Calu3 (cell line): ENCODE results near the gene NKG7. TPM values are rescaled to one million over a fixed set of nuclear protein-coding genes. Genes with fewer than 3 reads are reported as not detected.

Source experiments
- BruUV-seq: library from RNA; stranded (reverse); fragments of 400-500 nt; replicated peaks from 2 replicates; lab custom pipeline; 2021; lab: Mats Ljungman, UMichigan
- CTCF ChIA-PET: fragments of 300-600 bp; sonication (Branson Sonifier 250); formaldehyde crosslinking; loops from one replicate; lab custom pipeline; 2022; ENCODE audit warnings: antibody characterized with exemption; lab: Charles Lee
- DNase-seq: peaks from one replicate; pipeline ENCODE4 v3.0.0; 2022
- H3K27ac Mint-ChIP-seq: one replicate; pipeline ENCODE4 v1.8.0; 2022; ENCODE audit warnings: mixed read lengths; ENCODE audit not compliant: unreplicated experiment
- H3K27me3 Mint-ChIP-seq: one replicate; pipeline ENCODE4 v1.8.0; 2022; ENCODE audit warnings: mixed read lengths; ENCODE audit not compliant: unreplicated experiment
- H3K36me3 Mint-ChIP-seq: one replicate; pipeline ENCODE4 v1.8.0; 2022; ENCODE audit warnings: mild to moderate bottlenecking, moderate library complexity, mixed read lengths; ENCODE audit not compliant: insufficient read depth, unreplicated experiment
- H3K4me1 Mint-ChIP-seq: one replicate; pipeline ENCODE4 v1.8.0; 2022; ENCODE audit warnings: mild to moderate bottlenecking, low read depth, mixed read lengths; ENCODE audit not compliant: unreplicated experiment
- H3K4me3 Mint-ChIP-seq: one replicate; pipeline ENCODE4 v1.8.0; 2022; ENCODE audit warnings: mild to moderate bottlenecking, low read depth, moderate library complexity, mixed read lengths; ENCODE audit not compliant: unreplicated experiment
- H3K9me3 Mint-ChIP-seq: one replicate; pipeline ENCODE4 v1.8.0; 2022; ENCODE audit warnings: low read depth, mixed read lengths; ENCODE audit not compliant: unreplicated experiment
- CTCF ChIP-seq: fragments of 200-600 bp; IDR thresholded peaks from one replicate; pipeline ENCODE4 v1.8.0; 2022; ENCODE audit warnings: antibody characterized with exemption; ENCODE audit not compliant: unreplicated experiment
- intact Hi-C: fragments of 100-400 bp; cut with micrococcal nuclease; formaldehyde crosslinking; loops from one replicate; pipeline ENCODE4 v1.10.0; 2022; ENCODE audit not compliant: unreplicated experiment
- total RNA-seq: library from RNA; stranded (reverse); gene quantifications from 2 replicates; pipeline ENCODE4 v1.2.3, GENCODE V29; 2022

NKG7 gene
- total RNA-seq, 1 experiment from 2014 or later, result not detected

- peaks cover 27% of the 10 kb centered on the region for H3K36me3 Mint-ChIP-seq
- H3K4me3 Mint-ChIP-seq, result peak overlapping the region; percentile 72
- no TSS peak for BruUV-seq
- no peaks in the 10 kb centered on the region for H3K27me3 Mint-ChIP-seq
- TF ChIP-seq CTCF, result no peak
- no peak overlapping the region for H3K27ac Mint-ChIP-seq
- peaks cover 30% of the 10 kb centered on the region for H3K4me1 Mint-ChIP-seq
- DNase-seq, result no peak
- H3K9me3 Mint-ChIP-seq, result no peaks in the 10 kb centered on the region
- CTCF ChIA-PET, result no interaction called here
- intact Hi-C loops, result loop anchor here (2.0 to 5.0 kb wide), 2 partner anchors 29 to 324 kb away; partner anchors contain the start of gene ETFB
Observed at GRCh38 chr19:51337861-51338562, 34.4 kb downstream of the NKG7 start.

- Mint-ChIP-seq H3K4me3 (no peak overlapping the region), H3K4me1 (peaks cover 23% of the 10 kb centered on the region), H3K9me3 (no peaks in the 10 kb centered on the region), H3K36me3 (peaks cover 20% of the 10 kb centered on the region), H3K27me3 (no peaks in the 10 kb centered on the region), H3K27ac (no peak overlapping the region)
- intact Hi-C loops, result loop anchor here (5.0 kb wide), 1 partner anchor 325 kb away; no protein-coding TSS in a partner anchor
- DNase-seq, result no peak
- TF ChIP-seq CTCF, result no peak
- BruUV-seq, result no TSS peak
- CTCF ChIA-PET, result no interaction called here
Observed at GRCh38 chr19:51337141-51337860, 35.2 kb downstream of the NKG7 start.

GRCh38 chr19:51333836-51334460 is 38.5 kb downstream of the NKG7 start:
- no peaks in the 10 kb centered on the region for H3K4me1 Mint-ChIP-seq
- CTCF ChIA-PET, result no interaction called here
- H3K9me3 Mint-ChIP-seq, result peaks cover 6% of the 10 kb centered on the region
- no peaks in the 10 kb centered on the region for H3K27me3 Mint-ChIP-seq
- no peak for DNase-seq
- intact Hi-C loops, result no loop called here
- no peak for TF ChIP-seq CTCF
- no peak overlapping the region for H3K4me3 Mint-ChIP-seq
- no TSS peak for BruUV-seq
- no peak overlapping the region for H3K27ac Mint-ChIP-seq
- peaks cover 5% of the 10 kb centered on the region for H3K36me3 Mint-ChIP-seq

- intact Hi-C loops, result no loop called here
- CTCF ChIA-PET, result no interaction called here
- Mint-ChIP-seq H3K36me3 (peaks cover 4% of the 10 kb centered on the region), H3K27ac (no peak overlapping the region), H3K4me3 (no peak overlapping the region), H3K4me1 (peaks cover 8% of the 10 kb centered on the region), H3K27me3 (peaks cover 18% of the 10 kb centered on the region), H3K9me3 (peaks cover 6% of the 10 kb centered on the region)
- no TSS peak for BruUV-seq
- TF ChIP-seq CTCF, result no peak
- DNase-seq, result no peak
Observed at GRCh38 chr19:51331716-51332115, 40.7 kb downstream of the NKG7 start.
